ENCODE measurements around the gene DUSP9. TPM values are rescaled to one million over a fixed set of nuclear protein-coding genes. Genes with fewer than 3 reads are reported as not detected.
"Not testable (repeated sequence)": the region's sequence is repeated elsewhere in the genome, so short reads cannot be mapped to it uniquely, and the experiment has no call there.

DUSP9 gene
- total RNA-seq, 1 donor from 2014 or later: 4.1 TPM

DNA sequence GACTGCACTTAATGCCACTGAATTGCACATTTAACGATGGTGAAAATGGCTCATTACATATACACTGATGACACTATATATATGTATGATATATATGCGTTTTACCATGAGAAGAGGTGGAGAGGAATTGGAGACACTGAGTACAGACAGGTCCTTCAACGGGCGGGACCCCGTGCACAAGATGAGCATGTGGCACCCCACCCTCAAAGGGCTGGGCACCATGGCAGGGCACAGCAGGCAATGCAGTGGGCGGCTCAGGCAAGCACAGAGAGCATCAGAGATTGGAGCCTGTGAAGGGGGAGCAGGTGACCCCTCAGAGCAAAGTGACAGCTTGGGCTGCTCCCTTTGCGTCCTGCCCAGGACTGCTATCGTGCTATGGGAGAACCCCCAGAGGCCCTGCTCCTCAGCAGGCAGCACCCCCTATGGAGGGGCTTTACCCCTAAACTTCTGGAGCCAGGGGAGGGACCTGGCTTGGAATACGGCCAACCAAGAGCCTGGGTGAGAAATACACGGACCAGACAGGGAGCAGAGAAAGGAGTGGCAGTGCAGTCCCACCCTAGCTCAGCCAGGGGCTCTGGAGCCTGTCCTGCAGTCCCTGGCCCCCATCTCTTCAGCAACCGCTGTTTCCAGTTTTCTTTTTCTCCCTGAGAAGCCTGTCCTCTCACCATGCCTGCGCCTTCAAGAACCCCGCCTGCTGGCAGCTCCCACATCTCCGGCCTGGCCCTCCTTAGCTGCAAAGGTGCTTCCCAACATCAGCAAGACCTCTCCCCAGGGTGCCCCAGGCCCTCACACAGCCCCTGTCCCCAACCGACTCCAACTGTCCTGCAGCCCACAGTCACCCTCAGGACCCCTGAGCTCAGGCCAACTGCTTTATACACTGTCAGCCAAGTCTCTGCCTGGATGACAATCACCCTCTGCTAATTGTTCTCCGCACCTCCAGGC is 51.2 kb downstream of the DUSP9 start:
- no peak for TF ChIP-seq CTCF (IDR thresholded peaks at IDR 0.05; ENCODE audit: insufficient read depth, low read length, poor library complexity, severe bottlenecking)
- Histone ChIP-seq H3K27me3 (ENCODE audit: control insufficient read depth, insufficient read depth, low read length) (no peaks in the 10 kb centered on the region), H3K36me3 (ENCODE audit: control insufficient read depth, insufficient read depth, low read length) (no peaks in the 10 kb centered on the region), H3K4me3 (ENCODE audit: low read depth, low read length) (no peak overlapping the region)
- DNase-seq (ENCODE audit: low read depth): no peak

GRCh38 chrX:153699210-153699783 is 52.3 kb downstream of the DUSP9 start:
- H3K4me3 ChIP-seq (ENCODE audit: low read depth, low read length); H3K36me3 ChIP-seq (ENCODE audit: control insufficient read depth, insufficient read depth, low read length); DNase-seq (ENCODE audit: low read depth); H3K27me3 ChIP-seq (ENCODE audit: control insufficient read depth, insufficient read depth, low read length): not testable (repeated sequence)

DNA sequence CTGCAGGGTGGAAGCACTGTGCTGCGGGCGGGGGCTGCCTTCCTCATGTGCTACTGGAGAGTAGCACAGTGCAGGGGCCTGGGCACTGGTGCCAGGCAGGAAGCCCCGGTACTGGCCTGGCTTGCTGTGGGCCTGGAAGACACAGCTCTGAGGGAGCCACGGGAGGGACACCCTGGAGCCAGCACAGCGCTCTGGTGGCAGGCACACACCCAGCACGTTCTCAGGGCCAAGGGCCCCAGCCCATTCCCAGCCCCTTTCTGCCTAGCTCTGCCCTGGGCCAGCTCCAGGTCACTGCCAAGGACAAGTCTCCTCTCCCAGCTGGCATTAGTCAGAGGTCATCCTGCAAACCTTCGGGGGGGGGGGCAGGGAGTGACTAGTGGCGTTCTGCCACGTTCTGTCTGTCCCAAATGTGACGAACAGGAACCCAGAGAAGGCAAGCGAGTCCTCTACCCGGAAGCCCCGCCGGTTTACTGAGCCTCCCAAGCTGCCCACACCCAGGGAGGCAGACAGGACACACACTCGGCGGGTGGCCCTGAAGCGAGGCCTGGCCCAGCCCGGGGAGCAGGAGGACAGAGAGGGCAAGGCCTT is 52.9 kb downstream of the DUSP9 start:
- DNase-seq (ENCODE audit: low read depth); H3K36me3 ChIP-seq (ENCODE audit: control insufficient read depth, insufficient read depth, low read length); H3K27me3 ChIP-seq (ENCODE audit: control insufficient read depth, insufficient read depth, low read length); H3K4me3 ChIP-seq (ENCODE audit: low read depth, low read length): not testable (repeated sequence)

DNA sequence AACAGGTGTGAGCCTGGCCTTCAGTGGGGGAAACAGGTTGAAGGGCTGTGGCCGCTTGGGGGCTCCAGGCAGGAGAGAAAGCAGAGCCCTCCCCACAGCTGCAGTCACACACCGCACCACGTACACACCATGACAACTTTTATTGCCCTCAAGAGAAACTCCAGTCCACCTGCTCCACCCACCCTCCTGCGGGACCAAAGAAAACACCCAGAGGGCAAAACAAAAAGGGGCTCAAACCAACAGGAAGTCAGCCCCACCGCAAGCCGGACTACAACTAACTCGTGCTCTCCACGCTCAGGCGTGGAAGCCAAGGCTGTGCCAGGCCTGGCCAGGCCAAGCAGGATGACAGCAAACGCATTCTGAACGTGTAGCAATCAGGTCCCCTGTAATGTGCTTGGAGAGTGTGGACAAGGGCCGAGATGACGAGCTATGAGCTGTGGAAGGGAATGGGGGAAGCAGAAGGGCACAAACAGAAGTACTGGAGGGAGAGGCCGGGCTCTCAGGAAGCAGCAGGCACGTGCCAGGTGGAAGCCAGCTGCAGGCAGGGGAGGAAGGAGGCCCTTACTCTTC is 53.5 kb downstream of the DUSP9 start:
- Histone ChIP-seq H3K27me3 (ENCODE audit: control insufficient read depth, insufficient read depth, low read length) (no peaks in the 10 kb centered on the region), H3K36me3 (ENCODE audit: control insufficient read depth, insufficient read depth, low read length) (peaks cover 1% of the 10 kb centered on the region), H3K4me3 (ENCODE audit: low read depth, low read length) (no peak overlapping the region)
- DNase-seq (ENCODE audit: low read depth): no peak
- no peak for TF ChIP-seq CTCF (IDR thresholded peaks at IDR 0.05; ENCODE audit: insufficient read depth, low read length, poor library complexity, severe bottlenecking)

Other genes with a start within 250 kb of the DUSP9 start
- not detected in 2 replicates for gene PNMA6E, start 245.9 kb upstream of the DUSP9 start, total RNA-seq
- 1.8 and 1.9 TPM in 2 replicates for gene ZFP92, start 235.7 kb upstream of the DUSP9 start, total RNA-seq
- gene TREX2, start 201.1 kb upstream of the DUSP9 start, total RNA-seq: 1.1 TPM in 1 of 2 replicates, not detected in the other
- gene HAUS7, start 176.6 kb upstream of the DUSP9 start, total RNA-seq: 19.9 and 25.8 TPM in 2 replicates
- gene BGN, start 152.2 kb upstream of the DUSP9 start, total RNA-seq: 6.2 and 10.3 TPM in 2 replicates
- not detected in 2 replicates for gene ATP2B3, start 129.6 kb upstream of the DUSP9 start, total RNA-seq
- gene CCNQ, start 48.1 kb upstream of the DUSP9 start, total RNA-seq: 29.3 and 36.6 TPM in 2 replicates
- 0.34 and 1.6 TPM in 2 replicates for gene PNCK, start 26.6 kb downstream of the DUSP9 start, total RNA-seq
- 35.0 and 36.0 TPM in 2 replicates for gene SLC6A8, start 40.7 kb downstream of the DUSP9 start, total RNA-seq
- gene BCAP31, start 77.2 kb downstream of the DUSP9 start, total RNA-seq: 148 and 179 TPM in 2 replicates
- 14.2 and 15.3 TPM in 2 replicates for gene ABCD1, start 77.7 kb downstream of the DUSP9 start, total RNA-seq
- gene PLXNB3, start 117.0 kb downstream of the DUSP9 start, total RNA-seq: 3.6 and 9.1 TPM in 2 replicates
- gene SRPK3, start 133.8 kb downstream of the DUSP9 start, total RNA-seq: 0.08 and 0.27 TPM in 2 replicates
- 80.6 and 84.0 TPM in 2 replicates for gene IDH3G, start 147.2 kb downstream of the DUSP9 start, total RNA-seq
- 300 and 319 TPM in 2 replicates for gene SSR4, start 147.5 kb downstream of the DUSP9 start, total RNA-seq
- gene PDZD4, start 183.3 kb downstream of the DUSP9 start, total RNA-seq: 0.68 and 1.8 TPM in 2 replicates
- gene L1CAM, start 239.0 kb downstream of the DUSP9 start, total RNA-seq: 122 and 138 TPM in 2 replicates